Measurements from ENCODE around the gene NAXD.

GRCh38 chr13:110662091-110662490 lies 46.7 kb downstream of the NAXD start:
- TF ChIP-seq SPI1 (IDR thresholded peaks at IDR 0.05; ENCODE audit: borderline replicate concordance, insufficient read depth, low read depth, low read length): no peak
- TF ChIP-seq, protein P1, sequence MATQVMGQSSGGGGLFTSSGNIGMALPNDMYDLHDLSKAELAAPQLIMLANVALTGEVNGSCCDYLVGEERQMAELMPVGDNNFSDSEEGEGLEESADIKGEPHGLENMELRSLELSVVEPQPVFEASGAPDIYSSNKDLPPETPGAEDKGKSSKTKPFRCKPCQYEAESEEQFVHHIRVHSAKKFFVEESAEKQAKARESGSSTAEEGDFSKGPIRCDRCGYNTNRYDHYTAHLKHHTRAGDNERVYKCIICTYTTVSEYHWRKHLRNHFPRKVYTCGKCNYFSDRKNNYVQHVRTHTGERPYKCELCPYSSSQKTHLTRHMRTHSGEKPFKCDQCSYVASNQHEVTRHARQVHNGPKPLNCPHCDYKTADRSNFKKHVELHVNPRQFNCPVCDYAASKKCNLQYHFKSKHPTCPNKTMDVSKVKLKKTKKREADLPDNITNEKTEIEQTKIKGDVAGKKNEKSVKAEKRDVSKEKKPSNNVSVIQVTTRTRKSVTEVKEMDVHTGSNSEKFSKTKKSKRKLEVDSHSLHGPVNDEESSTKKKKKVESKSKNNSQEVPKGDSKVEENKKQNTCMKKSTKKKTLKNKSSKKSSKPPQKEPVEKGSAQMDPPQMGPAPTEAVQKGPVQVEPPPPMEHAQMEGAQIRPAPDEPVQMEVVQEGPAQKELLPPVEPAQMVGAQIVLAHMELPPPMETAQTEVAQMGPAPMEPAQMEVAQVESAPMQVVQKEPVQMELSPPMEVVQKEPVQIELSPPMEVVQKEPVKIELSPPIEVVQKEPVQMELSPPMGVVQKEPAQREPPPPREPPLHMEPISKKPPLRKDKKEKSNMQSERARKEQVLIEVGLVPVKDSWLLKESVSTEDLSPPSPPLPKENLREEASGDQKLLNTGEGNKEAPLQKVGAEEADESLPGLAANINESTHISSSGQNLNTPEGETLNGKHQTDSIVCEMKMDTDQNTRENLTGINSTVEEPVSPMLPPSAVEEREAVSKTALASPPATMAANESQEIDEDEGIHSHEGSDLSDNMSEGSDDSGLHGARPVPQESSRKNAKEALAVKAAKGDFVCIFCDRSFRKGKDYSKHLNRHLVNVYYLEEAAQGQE (IDR thresholded peaks at IDR 0.05; ENCODE audit: low read depth, low read length): no peak
